Keratinocyte (primary cell): ENCODE results near the gene SECTM1. TPM values are rescaled to one million over a fixed set of nuclear protein-coding genes. Genes with fewer than 3 reads are reported as not detected.
A peak's percentile ranks its signal among the peaks of the same experiment; 100 is the strongest.

Experiments
- DNase-seq: peaks from one replicate; pipeline ENCODE4 v3.0.0-alpha.2; 2011; ENCODE audit warnings: low read depth, missing footprints, low spot score
- FAIRE-seq: peaks from 2 replicates; lab custom pipeline; 2011; peaks lifted over from hg19 to GRCh38; lab: Jason Lieb, UNC
- H2AFZ ChIP-seq: 2 replicates; pipeline ENCODE4 v1.6.0; 2012; ENCODE audit warnings: low read length, control low read depth, inconsistent platforms; ENCODE audit not compliant: control insufficient read depth
- H3K27ac ChIP-seq: 2 replicates; pipeline ENCODE4 v1.5.1; 2011; ENCODE audit warnings: low read length; ENCODE audit not compliant: control insufficient read depth, insufficient read depth
- H3K27me3 ChIP-seq: 3 replicates; pipeline ENCODE4 v1.6.0; 2011; ENCODE audit warnings: low read length; ENCODE audit not compliant: control insufficient read depth, insufficient read depth; ENCODE audit errors: extremely low read depth
- H3K36me3 ChIP-seq, 2 experiments: 2 replicates in 1 of 2; 3 replicates in 1 of 2; pipeline ENCODE4 v1.5.1; 2011; ENCODE audit warnings: low read length in 2 of 2, mild to moderate bottlenecking in 1 of 2; ENCODE audit not compliant: control insufficient read depth in 2 of 2, insufficient read depth in 2 of 2; ENCODE audit errors: extremely low read depth in 1 of 2
- H3K4me1 ChIP-seq: 3 replicates; pipeline ENCODE4 v1.5.1; 2011; ENCODE audit warnings: low read length; ENCODE audit not compliant: control insufficient read depth, insufficient read depth; ENCODE audit errors: extremely low read depth
- H3K4me2 ChIP-seq: 3 replicates; pipeline ENCODE4 v1.6.0; 2011; ENCODE audit warnings: low read depth, low read length; ENCODE audit not compliant: control insufficient read depth, insufficient read depth; ENCODE audit errors: extremely low read depth
- H3K4me3 ChIP-seq, 3 experiments: fragments of 200-600 bp in 1 of 3; sonication (generic) in 1 of 3; 2 replicates in 2 of 3; 3 replicates in 1 of 3; pipeline ENCODE4 v1.5.1; 2011 to 2016; ENCODE audit warnings: low read length in 3 of 3, mild to moderate bottlenecking in 3 of 3, control low read depth in 2 of 3, inconsistent platforms in 1 of 3, low read depth in 1 of 3, mixed read lengths in 1 of 3, mixed run types in 1 of 3, moderate library complexity in 1 of 3; ENCODE audit not compliant: control insufficient read depth in 2 of 3, insufficient read depth in 2 of 3; ENCODE audit errors: extremely low read depth in 1 of 3
- H3K79me2 ChIP-seq: 2 replicates; pipeline ENCODE4 v1.6.0; 2012; ENCODE audit warnings: low read length; ENCODE audit not compliant: control insufficient read depth, insufficient read depth
- H3K9ac ChIP-seq: 3 replicates; pipeline ENCODE4 v1.6.0; 2011; ENCODE audit warnings: low read length; ENCODE audit not compliant: control insufficient read depth, insufficient read depth; ENCODE audit errors: extremely low read depth
- H3K9me1 ChIP-seq: 3 replicates; pipeline ENCODE4 v1.6.0; 2011; ENCODE audit warnings: low read length; ENCODE audit not compliant: control insufficient read depth, insufficient read depth; ENCODE audit errors: extremely low read depth
- H3K9me3 ChIP-seq: 2 replicates; pipeline ENCODE4 v1.5.1; 2012; ENCODE audit warnings: low read depth, low read length; ENCODE audit not compliant: control insufficient read depth
- H4K20me1 ChIP-seq: 3 replicates; pipeline ENCODE4 v1.6.0; 2011; ENCODE audit warnings: low read length; ENCODE audit not compliant: control insufficient read depth, insufficient read depth; ENCODE audit errors: extremely low read depth
- CTCF ChIP-seq, 3 experiments: IDR thresholded peaks in 1 of 3; conservative IDR thresholded peaks in 1 of 3; optimal IDR thresholded peaks in 1 of 3; 2 replicates in 2 of 3; 3 replicates in 1 of 3; pipeline versions ENCODE3 to v1.5.1; 2011; ENCODE audit warnings: low read length in 3 of 3, mild to moderate bottlenecking in 3 of 3, moderate library complexity in 2 of 3, control low read depth in 1 of 3, inconsistent platforms in 1 of 3; ENCODE audit not compliant: insufficient read depth in 2 of 3; ENCODE audit errors: extremely low read depth in 1 of 3
- EZH2 ChIP-seq: IDR thresholded peaks from one replicate; pipeline ENCODE4 v1.6.1; 2012; ENCODE audit warnings: inconsistent platforms, mild to moderate bottlenecking, low read length, moderate library complexity
- dilution Hi-C: fragments of 300-500 bp; cut with MboI; formaldehyde crosslinking; loops from one replicate; pipeline ENCODE4 v1.7.0; 2020; ENCODE audit warnings: low sequenced_read_pairs; ENCODE audit not compliant: extremely low pct_ligation_motif_present
- polyA plus RNA-seq, 5 experiments: library from polyadenylated mRNA; depleted of rRNA in 3 of 5; stranded (reverse) in 3 of 5; stranded (forward) in 1 of 5; unstranded in 1 of 5; fragments of >200 nt; gene quantifications; 1 replicate in 1 of 5; 2 replicates in 3 of 5; 3 replicates in 1 of 5; pipeline versions ENCODE4 v1.2.1 to v1.2.3, GENCODE V29; 2011 to 2012; ENCODE audit warnings: missing spikeins in 2 of 5, low read depth in 1 of 5, low replicate concordance in 1 of 5

The SECTM1 gene
- polyA plus RNA-seq, 1 donor (not counting 4 experiments of a cell fraction or from before 2014, with no cell fraction given), result 2.0 TPM

GRCh38 chr17:82287868-82288801, 45.4 kb downstream of the SECTM1 start:
- TF ChIP-seq CTCF (optimal IDR thresholded peaks at IDR 0.05 in 1 of 3, IDR thresholded peaks at IDR 0.05 in 1 of 3, conservative IDR thresholded peaks at IDR 0.05 in 1 of 3; ENCODE audit: extremely low read depth in 1 of 3, insufficient read depth in 2 of 3, low read length in 3 of 3) (no peak), EZH2 (no peak)
- Histone ChIP-seq H3K4me3 (no peak overlapping the region), H4K20me1 (no peaks in the 10 kb centered on the region), H3K4me1 (peaks cover 22% of the 10 kb centered on the region), H3K27ac (peak overlapping the region; percentile 39), H3K9ac (no peak overlapping the region), H3K27me3 (no peaks in the 10 kb centered on the region), H3K9me1 (no peaks in the 10 kb centered on the region), H3K79me2 (no peaks in the 10 kb centered on the region), H3K4me2 (peak overlapping the region; percentile 17), H2AFZ (no peak overlapping the region), H3K9me3 (no peaks in the 10 kb centered on the region), H3K36me3 (no peaks in the 10 kb centered on the region)
- dilution Hi-C loops, result no loop called here
- FAIRE-seq (no peak), DNase-seq (no peak)

GRCh38 chr17:82287013-82287867, 46.3 kb downstream of the SECTM1 start:
- dilution Hi-C loops, result no loop called here
- H3K4me2 ChIP-seq, result no peak overlapping the region

More at GRCh38 chr17:82287013-82287867, 46.3 kb downstream of the SECTM1 start:
- DNase-seq (no peak), FAIRE-seq (no peak)
- peak overlapping the region; percentile 2 for H3K27ac ChIP-seq
- TF ChIP-seq CTCF (optimal IDR thresholded peaks at IDR 0.05 in 1 of 3, IDR thresholded peaks at IDR 0.05 in 1 of 3, conservative IDR thresholded peaks at IDR 0.05 in 1 of 3; ENCODE audit: extremely low read depth in 1 of 3, insufficient read depth in 2 of 3, low read length in 3 of 3), result no peak
- no peak for TF ChIP-seq EZH2
- H3K27me3 ChIP-seq, result no peaks in the 10 kb centered on the region
- no peaks in the 10 kb centered on the region for H3K9me1 ChIP-seq
- no peak overlapping the region for H3K9ac ChIP-seq
- no peaks in the 10 kb centered on the region for H3K36me3 ChIP-seq
- no peak overlapping the region for H3K4me3 ChIP-seq
- no peaks in the 10 kb centered on the region for H3K9me3 ChIP-seq
- H2AFZ ChIP-seq, result no peak overlapping the region
- no peaks in the 10 kb centered on the region for H3K79me2 ChIP-seq
- H4K20me1 ChIP-seq, result no peaks in the 10 kb centered on the region
- peaks cover 31% of the 10 kb centered on the region for H3K4me1 ChIP-seq
